Gastrocnemius medialis (tissue), 4 donors: ENCODE measurements around the gene SLC22A2. TPM values are rescaled to one million over a fixed set of nuclear protein-coding genes. Genes with fewer than 3 reads are reported as not detected.
"Not testable (repeated sequence)": the region's sequence is repeated elsewhere in the genome, so short reads cannot be mapped to it uniquely, and the experiment has no call there.

Experiments
- ATAC-seq, 2 donors: fragments of 150-250 bp; one replicate each; pipeline ENCODE4 v1.9.1; 2016
- DNase-seq, 2 donors: peaks; one replicate each; pipeline ENCODE4 v3.0.0-alpha.2; 2019
- H3K27ac ChIP-seq, 4 donors: fragments of 200-600 bp; sonication (generic); 1 replicate in 1 of 4; 2 replicates in 3 of 4; pipeline ENCODE4 v1.5.1; 2016 to 2018; ENCODE audit warnings: mild to moderate bottlenecking in 2 of 4, moderate library complexity in 1 of 4
- H3K27me3 ChIP-seq, 3 donors: fragments of 200-600 bp; sonication (generic) in 2 of 3; 1 replicate in 1 of 3; 2 replicates in 2 of 3; pipeline versions ENCODE4 v1.5.1 to v1.6.0; 2016 to 2019; ENCODE audit warnings: mild to moderate bottlenecking in 1 of 3, moderate library complexity in 1 of 3
- H3K36me3 ChIP-seq, 2 donors: fragments of 200-600 bp; sonication (generic) in 1 of 2; one replicate each; pipeline ENCODE4 v1.5.1; 2017 to 2018
- H3K4me1 ChIP-seq, 2 donors: fragments of 200-600 bp; sonication (generic) in 1 of 2; one replicate each; pipeline ENCODE4 v1.5.1; 2016 to 2017; ENCODE audit warnings: mild to moderate bottlenecking in 2 of 2
- H3K4me3 ChIP-seq, 4 donors: fragments of 200-600 bp; sonication (generic) in 3 of 4; 1 replicate in 1 of 4; 2 replicates in 3 of 4; pipeline ENCODE4 v1.5.1; 2016 to 2019; ENCODE audit warnings: mild to moderate bottlenecking in 2 of 4
- H3K9me3 ChIP-seq, 3 donors: fragments of 200-600 bp; sonication (generic) in 2 of 3; 1 replicate in 1 of 3; 2 replicates in 2 of 3; pipeline ENCODE4 v1.5.1; 2016 to 2019
- POLR2A ChIP-seq, 2 donors: fragments of 450-650 bp; IDR thresholded peaks; one replicate each; pipeline ENCODE4 v1.6.1; 2017; ENCODE audit warnings: antibody characterized with exemption in 2 of 2, mild to moderate bottlenecking in 2 of 2, moderate library complexity in 2 of 2
- in situ Hi-C, 4 donors: fragments of 200-750 bp; cut with MboI; loops; one replicate each; pipeline versions ENCODE4 v1.15.0 to v1.8.0; 2017; ENCODE audit warnings: low sequenced_read_pairs in 4 of 4
- intact Hi-C: fragments of 100-400 bp; cut with DNase I; formaldehyde crosslinking; loops from one replicate; pipeline ENCODE4 v1.15.1; 2023; ENCODE audit warnings: low total_unique reads
- total RNA-seq, 4 donors: library from RNA; depleted of rRNA; stranded (reverse); fragments of >200 nt; gene quantifications; one replicate each; pipeline versions ENCODE4 v1.1.0 to v1.2.3, GENCODE V29; 2016
- TF ChIP-seq, protein P1 (sequence below), 5 experiments: fragments of 450-650 bp in 3 of 5; fragments of 200-600 bp in 2 of 5; sonication (generic) in 2 of 5; IDR thresholded peaks in 4 of 5; conservative IDR thresholded peaks in 1 of 5; 1 replicate in 4 of 5; 2 replicates in 1 of 5; pipeline ENCODE4 v1.5.1; 2016 to 2019; ENCODE audit warnings: antibody characterized with exemption in 5 of 5, mild to moderate bottlenecking in 3 of 5, moderate library complexity in 3 of 5

Gene SLC22A2
- total RNA-seq, 4 donors from 2014 or later: not detected

DNA sequence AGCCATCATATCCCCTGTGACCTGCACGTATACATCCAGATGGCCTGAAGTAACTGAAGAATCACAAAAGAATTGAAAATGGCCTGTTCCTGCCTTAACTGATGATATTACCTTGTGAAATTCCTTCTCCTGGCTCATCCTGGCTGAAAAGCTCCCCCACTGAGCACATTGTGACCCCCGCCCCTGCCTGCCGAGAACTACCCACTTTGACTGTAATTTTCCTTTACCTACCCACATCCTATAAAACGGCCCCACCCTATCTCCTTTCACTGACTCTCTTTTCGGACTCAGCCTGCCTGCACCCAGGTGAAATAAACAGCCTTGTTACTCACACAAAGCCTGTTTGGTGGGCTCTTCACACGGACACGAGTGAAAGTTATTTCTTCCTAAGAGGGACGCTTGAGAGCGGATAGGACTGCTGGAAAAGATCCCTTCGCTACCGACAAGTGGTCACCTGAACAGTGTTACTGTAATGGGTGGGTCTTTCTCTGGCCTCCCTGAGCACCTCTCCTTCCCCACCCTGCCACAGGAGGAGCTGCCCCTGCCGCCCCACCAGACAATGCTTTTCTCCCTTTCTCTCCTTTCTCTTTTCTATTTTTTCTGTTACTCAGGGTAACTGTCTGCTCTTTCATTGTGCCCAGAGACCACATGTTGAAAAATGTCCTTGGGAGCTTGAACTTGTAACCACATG, 24.5 kb downstream of the SLC22A2 start:
- DNase-seq, intact Hi-C loops, H3K9me3 ChIP-seq, H3K27me3 ChIP-seq, H3K4me1 ChIP-seq, H3K4me3 ChIP-seq, H3K27ac ChIP-seq, ATAC-seq, H3K36me3 ChIP-seq, in situ Hi-C loops: not testable (repeated sequence)

DNA sequence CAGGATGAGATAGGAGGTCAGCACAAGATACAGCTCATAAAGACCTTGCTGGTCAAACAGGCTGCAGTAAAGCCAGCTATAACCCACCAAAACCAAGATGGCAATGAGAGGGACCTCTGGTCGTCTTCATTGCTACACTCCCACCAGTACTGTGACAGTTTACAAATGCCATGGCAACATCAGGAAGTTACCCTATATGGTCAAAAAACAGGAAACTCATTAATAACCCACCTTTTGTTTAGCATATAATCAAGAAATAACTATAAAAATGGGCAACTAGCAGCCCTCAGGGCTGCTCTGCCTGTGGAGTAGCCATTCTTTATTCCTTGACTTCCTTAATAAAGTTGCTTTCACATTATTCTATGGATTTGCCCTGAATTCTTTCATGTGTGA, 30.9 kb downstream of the SLC22A2 start:
- Histone ChIP-seq H3K36me3 (no peaks in the 10 kb centered on the region), H3K27me3 (no peaks in the 10 kb centered on the region), H3K4me1 (no peaks in the 10 kb centered on the region), H3K9me3 (no peaks in the 10 kb centered on the region), H3K27ac (no peak overlapping the region), H3K4me3 (no peak overlapping the region)
- DNase-seq: no peak
- in situ Hi-C loops (no loop called here), intact Hi-C loops (no loop called here)
- ATAC-seq: no peak
- TF ChIP-seq, protein P1, sequence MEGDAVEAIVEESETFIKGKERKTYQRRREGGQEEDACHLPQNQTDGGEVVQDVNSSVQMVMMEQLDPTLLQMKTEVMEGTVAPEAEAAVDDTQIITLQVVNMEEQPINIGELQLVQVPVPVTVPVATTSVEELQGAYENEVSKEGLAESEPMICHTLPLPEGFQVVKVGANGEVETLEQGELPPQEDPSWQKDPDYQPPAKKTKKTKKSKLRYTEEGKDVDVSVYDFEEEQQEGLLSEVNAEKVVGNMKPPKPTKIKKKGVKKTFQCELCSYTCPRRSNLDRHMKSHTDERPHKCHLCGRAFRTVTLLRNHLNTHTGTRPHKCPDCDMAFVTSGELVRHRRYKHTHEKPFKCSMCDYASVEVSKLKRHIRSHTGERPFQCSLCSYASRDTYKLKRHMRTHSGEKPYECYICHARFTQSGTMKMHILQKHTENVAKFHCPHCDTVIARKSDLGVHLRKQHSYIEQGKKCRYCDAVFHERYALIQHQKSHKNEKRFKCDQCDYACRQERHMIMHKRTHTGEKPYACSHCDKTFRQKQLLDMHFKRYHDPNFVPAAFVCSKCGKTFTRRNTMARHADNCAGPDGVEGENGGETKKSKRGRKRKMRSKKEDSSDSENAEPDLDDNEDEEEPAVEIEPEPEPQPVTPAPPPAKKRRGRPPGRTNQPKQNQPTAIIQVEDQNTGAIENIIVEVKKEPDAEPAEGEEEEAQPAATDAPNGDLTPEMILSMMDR (IDR thresholded peaks at IDR 0.05 in 4 of 5, conservative IDR thresholded peaks at IDR 0.05 in 1 of 5): no peak
- TF ChIP-seq POLR2A (IDR thresholded peaks at IDR 0.05): no peak

DNA sequence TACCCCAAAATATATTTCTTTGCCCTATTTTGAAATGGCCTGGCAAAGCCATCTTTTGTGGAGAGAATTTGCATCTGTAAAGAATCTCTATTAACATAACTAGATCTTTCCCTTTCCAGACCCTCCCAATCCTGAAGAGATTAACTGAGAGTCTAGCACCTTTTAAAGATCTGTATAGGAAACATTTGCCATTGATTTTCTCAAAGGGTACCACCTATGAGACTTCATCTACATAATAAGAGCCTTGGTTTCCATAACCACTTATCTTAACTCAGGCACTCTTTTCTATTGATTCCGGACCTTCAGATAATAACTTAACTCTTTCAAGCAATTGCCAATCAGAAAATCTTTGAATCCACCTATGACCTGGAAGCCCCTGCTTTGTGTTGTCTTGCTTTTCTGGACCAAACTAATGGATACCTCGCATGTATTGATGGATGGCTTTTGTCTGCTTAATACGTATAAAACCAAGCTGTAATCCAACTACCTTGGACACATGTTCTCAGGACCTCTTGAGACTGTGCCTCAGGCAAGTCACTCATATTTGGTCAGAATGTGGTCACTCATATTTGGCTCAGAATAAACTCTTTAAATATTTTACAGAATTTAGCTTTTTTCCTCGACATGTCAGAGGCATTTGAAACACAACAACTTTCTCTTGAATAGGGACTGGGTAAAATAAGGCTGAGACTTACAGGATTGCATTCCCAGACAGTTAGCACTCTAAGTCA, 31.4 kb downstream of the SLC22A2 start:
- no peak overlapping the region for H3K4me3 ChIP-seq
- H3K9me3 ChIP-seq: no peaks in the 10 kb centered on the region
- in situ Hi-C loops (no loop called here), intact Hi-C loops (no loop called here)
- H3K4me1 ChIP-seq: no peaks in the 10 kb centered on the region
- H3K36me3 ChIP-seq: no peaks in the 10 kb centered on the region
- no peak overlapping the region for H3K27ac ChIP-seq
- DNase-seq (no peak), ATAC-seq (no peak)
- no peaks in the 10 kb centered on the region for H3K27me3 ChIP-seq
- TF ChIP-seq POLR2A (IDR thresholded peaks at IDR 0.05): no peak
- TF ChIP-seq, protein P1 (IDR thresholded peaks at IDR 0.05 in 4 of 5, conservative IDR thresholded peaks at IDR 0.05 in 1 of 5): no peak

DNA sequence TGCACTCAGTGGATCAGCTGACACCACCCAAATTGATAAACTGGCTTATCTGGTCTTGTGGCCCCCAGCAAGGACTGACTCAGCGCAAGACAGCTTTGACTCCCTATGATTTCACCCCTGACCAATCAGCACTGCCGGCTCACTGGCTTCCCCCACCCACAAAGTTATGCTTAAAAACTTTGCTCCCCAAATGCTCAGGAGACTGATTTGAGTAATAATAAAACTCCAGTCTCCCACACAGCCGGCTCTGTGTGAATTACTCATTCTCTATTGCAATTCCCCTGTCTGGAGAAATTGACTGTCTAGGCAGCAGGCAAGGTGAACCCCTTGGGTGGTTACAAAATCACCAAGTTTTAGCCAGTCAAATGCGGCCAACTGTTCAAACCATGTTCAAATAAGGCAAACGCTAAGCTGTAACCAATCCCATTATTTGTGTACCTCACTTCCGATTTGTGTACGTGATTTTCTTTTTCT, 32.5 kb downstream of the SLC22A2 start:
- no peak overlapping the region for H3K4me3 ChIP-seq
- DNase-seq (no peak), ATAC-seq (no peak)
- no peaks in the 10 kb centered on the region for H3K27me3 ChIP-seq
- TF ChIP-seq POLR2A (IDR thresholded peaks at IDR 0.05): no peak
- TF ChIP-seq, protein P1 (IDR thresholded peaks at IDR 0.05 in 4 of 5, conservative IDR thresholded peaks at IDR 0.05 in 1 of 5): no peak
- H3K4me1 ChIP-seq: no peaks in the 10 kb centered on the region
- no peaks in the 10 kb centered on the region for H3K9me3 ChIP-seq
- in situ Hi-C loops (no loop called here), intact Hi-C loops (no loop called here)
- no peaks in the 10 kb centered on the region for H3K36me3 ChIP-seq
- no peak overlapping the region for H3K27ac ChIP-seq

DNA sequence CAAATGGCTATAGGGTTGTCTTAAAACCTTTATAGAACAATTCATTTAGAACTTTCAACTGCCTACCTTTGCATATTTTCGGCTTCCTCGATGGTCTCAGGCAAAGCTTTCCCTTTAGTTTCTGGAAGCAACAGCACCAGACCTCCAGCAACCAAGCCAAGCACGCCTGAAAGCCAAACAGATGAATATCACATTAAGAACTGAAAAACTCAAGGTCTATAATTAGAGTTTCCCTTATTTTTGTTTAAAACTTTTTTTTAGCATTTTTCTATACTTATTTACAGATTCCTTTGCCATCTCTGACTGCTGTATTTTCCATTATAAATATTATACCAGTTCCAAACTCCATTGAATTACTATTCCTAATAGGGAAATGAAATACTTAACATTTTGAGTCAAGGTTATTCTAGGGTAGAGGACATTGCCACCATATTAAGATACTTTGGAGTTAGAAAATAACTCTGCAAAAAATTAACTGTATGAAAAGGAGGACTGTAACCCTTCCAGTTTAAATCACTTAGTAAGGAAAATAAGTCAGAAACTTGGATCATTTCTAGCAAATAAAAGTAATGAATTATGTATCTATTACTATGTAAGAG, 33.9 kb downstream of the SLC22A2 start:
- no peak overlapping the region for H3K27ac ChIP-seq
- no peaks in the 10 kb centered on the region for H3K36me3 ChIP-seq
- in situ Hi-C loops: no loop called here
- no peaks in the 10 kb centered on the region for H3K9me3 ChIP-seq
- TF ChIP-seq, protein P1 (IDR thresholded peaks at IDR 0.05 in 4 of 5, conservative IDR thresholded peaks at IDR 0.05 in 1 of 5): no peak
- no peak for TF ChIP-seq POLR2A (IDR thresholded peaks at IDR 0.05)
- ATAC-seq: no peak
- intact Hi-C loops: loop anchor here (5.0 kb wide), 1 partner anchor 73 kb away; no protein-coding TSS in a partner anchor
- H3K4me3 ChIP-seq: no peak overlapping the region
- no peaks in the 10 kb centered on the region for H3K27me3 ChIP-seq
- DNase-seq: no peak
- no peaks in the 10 kb centered on the region for H3K4me1 ChIP-seq
